ENCODE measurements around the gene BCAS3.

The BCAS3 gene

DNA sequence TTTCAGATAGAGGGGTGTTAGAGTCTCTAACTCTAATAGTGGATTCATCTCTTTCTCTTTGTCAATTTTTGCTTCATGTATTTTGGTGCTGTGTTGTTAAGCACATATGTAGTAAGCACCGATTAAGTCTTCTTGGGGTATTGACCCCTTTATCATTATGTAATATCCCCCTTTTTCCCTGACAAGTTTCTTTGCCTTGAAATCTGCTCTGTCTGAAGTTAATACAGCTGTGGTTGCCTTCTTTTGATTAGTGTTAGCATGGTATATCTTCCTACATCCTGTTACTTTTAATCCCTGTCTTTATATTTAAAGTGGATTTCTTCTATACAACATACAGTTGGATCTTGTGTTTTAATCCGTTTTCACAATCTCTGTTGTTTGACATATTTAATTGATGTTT, 60.6 kb downstream of the BCAS3 start:
- H3K36me3 ChIP-seq (ENCODE audit: control insufficient read depth in 1 of 2, insufficient read depth in 2 of 2, low read depth in 1 of 2, low read length in 2 of 2) = no peaks in the 10 kb centered on the region
- DNase-seq = no peak

DNA sequence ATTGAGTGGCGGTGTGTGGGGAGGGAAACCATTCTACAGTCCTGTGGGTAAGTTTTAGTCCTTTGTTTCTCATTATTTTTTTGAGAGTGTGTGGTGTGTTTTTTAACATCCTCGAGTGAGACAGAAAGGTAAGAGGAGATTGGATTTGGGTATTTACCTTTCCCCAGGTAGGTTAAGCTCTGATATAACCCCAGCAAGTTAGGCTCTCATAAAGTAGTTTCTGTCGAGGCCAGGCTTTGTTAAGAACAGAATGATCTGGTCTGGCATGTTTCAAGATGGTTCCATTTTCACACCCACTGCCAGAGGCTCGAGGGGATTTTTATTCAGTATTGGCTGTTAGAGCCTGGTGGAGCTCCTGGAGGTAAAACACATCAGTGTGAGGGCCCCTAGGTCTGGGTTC, 62.9 kb downstream of the BCAS3 start:
- 94% methylated on average over 3 of the region's 4 CpGs for WGBS
- no peaks in the 10 kb centered on the region for H3K27me3 ChIP-seq (ENCODE audit: control insufficient read depth in 1 of 2, insufficient read depth in 1 of 2, low read length in 2 of 2)
- H4K8ac ChIP-seq (ENCODE audit: low read length) = no peak overlapping the region
- no peak overlapping the region for H2AK5ac ChIP-seq (ENCODE audit: low read length, severe bottlenecking)
- no peak overlapping the region for H3K9ac ChIP-seq (ENCODE audit: low read length)
- no peak for DNase-seq
- no peak overlapping the region for H2BK120ac ChIP-seq (ENCODE audit: low read depth, low read length)
- no peak overlapping the region for H3K4ac ChIP-seq (ENCODE audit: low read depth in 1 of 2, low read length in 2 of 2)
- H3K18ac ChIP-seq (ENCODE audit: low read depth in 1 of 2, low read length in 2 of 2) = no peak overlapping the region
- H2BK12ac ChIP-seq (ENCODE audit: low read length in 2 of 2) = no peak overlapping the region
- no peaks in the 10 kb centered on the region for H3K36me3 ChIP-seq (ENCODE audit: control insufficient read depth in 1 of 2, insufficient read depth in 2 of 2, low read depth in 1 of 2, low read length in 2 of 2)
- no peak overlapping the region for H2BK15ac ChIP-seq (ENCODE audit: low read depth, poor library complexity, severe bottlenecking)
- no peak overlapping the region for H2BK5ac ChIP-seq (ENCODE audit: low read depth, low read length, poor library complexity, severe bottlenecking)
- H3K79me1 ChIP-seq (replicated peaks; ENCODE audit: low read length, poor library complexity, severe bottlenecking) = peaks cover 2% of the 10 kb centered on the region
- no peak overlapping the region for H3K4me3 ChIP-seq (ENCODE audit: insufficient read depth in 1 of 2, low read depth in 1 of 2, low read length in 2 of 2)
- H4K91ac ChIP-seq (ENCODE audit: low read length) = no peak overlapping the region
- no peak overlapping the region for H3K23ac ChIP-seq (ENCODE audit: low read length in 2 of 2)
- H3K14ac ChIP-seq (ENCODE audit: low read length in 2 of 2) = no peak overlapping the region
- no peaks in the 10 kb centered on the region for H3K4me1 ChIP-seq (ENCODE audit: control insufficient read depth, insufficient read depth, low read depth, low read length)
- no peak overlapping the region for H3K4me2 ChIP-seq (ENCODE audit: low read length, poor library complexity, severe bottlenecking)
- no peak overlapping the region for H2AFZ ChIP-seq (ENCODE audit: low read depth, low read length)
- no peaks in the 10 kb centered on the region for H3K9me3 ChIP-seq (ENCODE audit: control insufficient read depth, low read length)
- no peak overlapping the region for H3K27ac ChIP-seq (ENCODE audit: low read length, poor library complexity, severe bottlenecking)

More for the DNA sequence above, 60.6 kb downstream of the BCAS3 start:
- Histone ChIP-seq H3K14ac (ENCODE audit: low read length in 2 of 2) (no peak overlapping the region), H3K27me3 (ENCODE audit: control insufficient read depth in 1 of 2, insufficient read depth in 1 of 2, low read length in 2 of 2) (no peaks in the 10 kb centered on the region), H3K79me1 (replicated peaks; ENCODE audit: low read length, poor library complexity, severe bottlenecking) (peaks cover 2% of the 10 kb centered on the region), H3K4me1 (ENCODE audit: control insufficient read depth, insufficient read depth, low read depth, low read length) (no peaks in the 10 kb centered on the region), H4K91ac (ENCODE audit: low read length) (no peak overlapping the region), H2BK12ac (ENCODE audit: low read length in 2 of 2) (no peak overlapping the region), H3K4me2 (ENCODE audit: low read length, poor library complexity, severe bottlenecking) (no peak overlapping the region), H3K27ac (ENCODE audit: low read length, poor library complexity, severe bottlenecking) (no peak overlapping the region), H3K9ac (ENCODE audit: low read length) (no peak overlapping the region), H3K18ac (ENCODE audit: low read depth in 1 of 2, low read length in 2 of 2) (no peak overlapping the region), H3K4me3 (ENCODE audit: insufficient read depth in 1 of 2, low read depth in 1 of 2, low read length in 2 of 2) (no peak overlapping the region), H3K4ac (ENCODE audit: low read depth in 1 of 2, low read length in 2 of 2) (no peak overlapping the region), H3K9me3 (ENCODE audit: control insufficient read depth, low read length) (no peaks in the 10 kb centered on the region), H2AK5ac (ENCODE audit: low read length, severe bottlenecking) (no peak overlapping the region), H4K8ac (ENCODE audit: low read length) (no peak overlapping the region), H2AFZ (ENCODE audit: low read depth, low read length) (no peak overlapping the region), H3K23ac (ENCODE audit: low read length in 2 of 2) (no peak overlapping the region), H2BK5ac (ENCODE audit: low read depth, low read length, poor library complexity, severe bottlenecking) (no peak overlapping the region), H2BK15ac (ENCODE audit: low read depth, poor library complexity, severe bottlenecking) (no peak overlapping the region), H2BK120ac (ENCODE audit: low read depth, low read length) (no peak overlapping the region)
- no CpG with 5 or more reads among the region's 2 CpGs for WGBS

DNA sequence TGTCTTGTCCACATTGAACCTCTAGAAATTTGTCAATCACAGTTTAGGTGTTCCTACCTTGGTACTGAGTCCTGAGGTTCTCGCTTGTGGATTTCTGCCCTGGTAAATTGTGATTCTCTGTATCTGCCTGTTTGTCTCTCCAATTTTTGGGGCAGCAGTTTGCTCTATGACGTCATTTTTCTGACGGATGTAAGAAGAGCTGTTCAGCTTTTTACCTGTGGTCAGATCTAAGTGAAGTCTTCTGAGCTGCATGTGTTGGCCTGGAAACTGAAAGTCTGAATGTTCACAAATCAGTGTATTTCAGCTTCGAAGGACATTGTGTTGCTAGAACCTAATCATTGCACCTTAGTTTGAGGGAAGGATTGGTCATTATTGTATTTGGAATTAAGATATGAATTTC, 63.4 kb downstream of the BCAS3 start:
- H3K9me3 ChIP-seq (ENCODE audit: control insufficient read depth, low read length) = no peaks in the 10 kb centered on the region
- no peak overlapping the region for H2BK15ac ChIP-seq (ENCODE audit: low read depth, poor library complexity, severe bottlenecking)
- H3K9ac ChIP-seq (ENCODE audit: low read length) = no peak overlapping the region
- no peaks in the 10 kb centered on the region for H3K36me3 ChIP-seq (ENCODE audit: control insufficient read depth in 1 of 2, insufficient read depth in 2 of 2, low read depth in 1 of 2, low read length in 2 of 2)
- no peak overlapping the region for H3K23ac ChIP-seq (ENCODE audit: low read length in 2 of 2)
- no peak overlapping the region for H2BK12ac ChIP-seq (ENCODE audit: low read length in 2 of 2)
- H2BK120ac ChIP-seq (ENCODE audit: low read depth, low read length) = no peak overlapping the region
- no peak for DNase-seq
- H4K8ac ChIP-seq (ENCODE audit: low read length) = no peak overlapping the region
- no peaks in the 10 kb centered on the region for H3K27me3 ChIP-seq (ENCODE audit: control insufficient read depth in 1 of 2, insufficient read depth in 1 of 2, low read length in 2 of 2)
- H2AFZ ChIP-seq (ENCODE audit: low read depth, low read length) = no peak overlapping the region
- H3K4ac ChIP-seq (ENCODE audit: low read depth in 1 of 2, low read length in 2 of 2) = no peak overlapping the region
- no peak overlapping the region for H3K4me3 ChIP-seq (ENCODE audit: insufficient read depth in 1 of 2, low read depth in 1 of 2, low read length in 2 of 2)
- 89% methylated on average over 4 of the region's 4 CpGs for WGBS
- no peak overlapping the region for H2BK5ac ChIP-seq (ENCODE audit: low read depth, low read length, poor library complexity, severe bottlenecking)
- no peak overlapping the region for H3K27ac ChIP-seq (ENCODE audit: low read length, poor library complexity, severe bottlenecking)
- H3K4me1 ChIP-seq (ENCODE audit: control insufficient read depth, insufficient read depth, low read depth, low read length) = no peaks in the 10 kb centered on the region
- H3K79me1 ChIP-seq (replicated peaks; ENCODE audit: low read length, poor library complexity, severe bottlenecking) = peaks cover 2% of the 10 kb centered on the region
- H3K18ac ChIP-seq (ENCODE audit: low read depth in 1 of 2, low read length in 2 of 2) = no peak overlapping the region
- H2AK5ac ChIP-seq (ENCODE audit: low read length, severe bottlenecking) = no peak overlapping the region
- H3K4me2 ChIP-seq (ENCODE audit: low read length, poor library complexity, severe bottlenecking) = no peak overlapping the region
- H4K91ac ChIP-seq (ENCODE audit: low read length) = no peak overlapping the region
- no peak overlapping the region for H3K14ac ChIP-seq (ENCODE audit: low read length in 2 of 2)

DNA sequence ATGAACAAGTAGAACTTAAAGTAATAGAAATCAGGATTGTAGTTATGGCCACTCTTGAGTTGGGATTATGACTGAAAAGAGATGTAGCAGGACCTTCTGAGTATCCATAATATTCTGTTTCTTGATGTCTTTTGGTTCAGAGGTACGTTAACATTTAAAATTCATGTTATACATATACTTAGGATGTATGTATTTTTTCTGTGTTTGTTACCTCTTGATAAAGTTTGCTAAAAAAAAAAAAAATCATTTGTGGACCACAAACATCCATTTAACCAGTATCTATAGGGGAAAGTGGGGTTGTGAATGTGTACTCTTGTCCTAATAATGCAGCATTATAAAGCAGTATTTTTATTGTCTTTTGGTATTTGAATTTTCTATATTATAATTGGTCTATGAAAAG, 65.6 kb downstream of the BCAS3 start:
- Histone ChIP-seq H3K79me1 (replicated peaks; ENCODE audit: low read length, poor library complexity, severe bottlenecking) (peaks cover 2% of the 10 kb centered on the region), H3K27ac (ENCODE audit: low read length, poor library complexity, severe bottlenecking) (no peak overlapping the region), H2BK12ac (ENCODE audit: low read length in 2 of 2) (no peak overlapping the region), H3K4me3 (ENCODE audit: insufficient read depth in 1 of 2, low read depth in 1 of 2, low read length in 2 of 2) (no peak overlapping the region), H4K8ac (ENCODE audit: low read length) (no peak overlapping the region), H2BK15ac (ENCODE audit: low read depth, poor library complexity, severe bottlenecking) (no peak overlapping the region), H4K91ac (ENCODE audit: low read length) (no peak overlapping the region), H3K36me3 (ENCODE audit: control insufficient read depth in 1 of 2, insufficient read depth in 2 of 2, low read depth in 1 of 2, low read length in 2 of 2) (no peaks in the 10 kb centered on the region), H3K4me1 (ENCODE audit: control insufficient read depth, insufficient read depth, low read depth, low read length) (no peaks in the 10 kb centered on the region), H3K4ac (ENCODE audit: low read depth in 1 of 2, low read length in 2 of 2) (no peak overlapping the region), H2BK120ac (ENCODE audit: low read depth, low read length) (no peak overlapping the region), H2AFZ (ENCODE audit: low read depth, low read length) (no peak overlapping the region), H3K27me3 (ENCODE audit: control insufficient read depth in 1 of 2, insufficient read depth in 1 of 2, low read length in 2 of 2) (no peaks in the 10 kb centered on the region), H3K4me2 (ENCODE audit: low read length, poor library complexity, severe bottlenecking) (no peak overlapping the region), H3K9me3 (ENCODE audit: control insufficient read depth, low read length) (no peaks in the 10 kb centered on the region), H3K18ac (ENCODE audit: low read depth in 1 of 2, low read length in 2 of 2) (no peak overlapping the region), H2AK5ac (ENCODE audit: low read length, severe bottlenecking) (no peak overlapping the region), H3K23ac (ENCODE audit: low read length in 2 of 2) (no peak overlapping the region), H3K14ac (ENCODE audit: low read length in 2 of 2) (no peak overlapping the region), H3K9ac (ENCODE audit: low read length) (peak overlapping the region; percentile 51), H2BK5ac (ENCODE audit: low read depth, low read length, poor library complexity, severe bottlenecking) (no peak overlapping the region)
- no CpG with 5 or more reads among the region's 1 CpG for WGBS
- DNase-seq = no peak

All from mesenchymal stem cell (in vitro differentiated cells and primary cell).